ENCODE results near the gene MBNL2. TPM values are rescaled to one million over a fixed set of nuclear protein-coding genes. Genes with fewer than 3 reads are reported as not detected.

MBNL2 gene
- total RNA-seq, 2 donors from 2014 or later = 47.5 to 50.8 TPM

GRCh38 chr13:97212601-97213040 is 9.5 kb upstream of the MBNL2 start:
- Histone ChIP-seq H3K4me1 (no peaks in the 10 kb centered on the region), H3K36me3 (replicated peaks in 1 of 2; ENCODE audit: insufficient read depth in 1 of 2, low read depth in 2 of 2) (no peaks in the 10 kb centered on the region), H3K27ac (no peak overlapping the region), H3K9me3 (no peaks in the 10 kb centered on the region), H3K4me3 (no peak overlapping the region), H3K27me3 (no peaks in the 10 kb centered on the region)
- ATAC-seq (peak; percentile 69), DNase-seq (peak; percentile 32 to 54 (median 42))
- intact Hi-C loops (cut with DNase I) = loop anchor here (10.0 kb wide), 2 partner anchors 98 to 142 kb away; no protein-coding TSS in a partner anchor
- peak in 6 of 7 experiments; percentile 33 to 59 (median 49) for TF ChIP-seq CTCF (IDR thresholded peaks at IDR 0.05)
- TF ChIP-seq POLR2A (IDR thresholded peaks at IDR 0.05) = no peak
- WGBS, 2 donors = 31 to 38% methylated on average over 4 of the region's 4 CpGs

GRCh38 chr13:97214921-97215320 is 7.2 kb upstream of the MBNL2 start:
- H3K27ac ChIP-seq = no peak overlapping the region
- no peaks in the 10 kb centered on the region for H3K4me1 ChIP-seq
- no peak overlapping the region for H3K4me3 ChIP-seq
- H3K27me3 ChIP-seq = no peaks in the 10 kb centered on the region
- TF ChIP-seq CTCF (IDR thresholded peaks at IDR 0.05) = no peak
- no peak for TF ChIP-seq POLR2A (IDR thresholded peaks at IDR 0.05)
- H3K36me3 ChIP-seq (replicated peaks in 1 of 2; ENCODE audit: insufficient read depth in 1 of 2, low read depth in 2 of 2) = no peaks in the 10 kb centered on the region
- ATAC-seq (no peak), DNase-seq (no peak)
- intact Hi-C loops (cut with DNase I) = loop anchor here (10.0 kb wide), 2 partner anchors 100 to 140 kb away; no protein-coding TSS in a partner anchor
- no peaks in the 10 kb centered on the region for H3K9me3 ChIP-seq
- WGBS, 2 donors = 72 to 96% methylated on average over 3 of the region's 3 CpGs

GRCh38 chr13:97215325-97215724 is 6.8 kb upstream of the MBNL2 start:
- no peak for ATAC-seq
- no peaks in the 10 kb centered on the region for H3K4me1 ChIP-seq
- no peak overlapping the region for H3K4me3 ChIP-seq
- intact Hi-C loops (cut with DNase I) = loop anchor here (10.0 kb wide), 2 partner anchors 101 to 139 kb away; no protein-coding TSS in a partner anchor
- TF ChIP-seq CTCF (IDR thresholded peaks at IDR 0.05) (no peak), POLR2A (IDR thresholded peaks at IDR 0.05) (no peak)
- 63 to 65% methylated on average over 2 of the region's 2 CpGs for WGBS, 2 donors
- no peak overlapping the region for H3K27ac ChIP-seq
- H3K9me3 ChIP-seq = no peaks in the 10 kb centered on the region
- no peaks in the 10 kb centered on the region for H3K27me3 ChIP-seq
- no peaks in the 10 kb centered on the region for H3K36me3 ChIP-seq (replicated peaks in 1 of 2; ENCODE audit: insufficient read depth in 1 of 2, low read depth in 2 of 2)
- DNase-seq = no peak

- ATAC-seq = no peak
- Histone ChIP-seq H3K4me1 (peaks cover 7% of the 10 kb centered on the region), H3K4me3 (no peak overlapping the region), H3K36me3 (replicated peaks in 1 of 2; ENCODE audit: insufficient read depth in 1 of 2, low read depth in 2 of 2) (no peaks in the 10 kb centered on the region), H3K27ac (no peak overlapping the region), H3K9me3 (no peaks in the 10 kb centered on the region), H3K27me3 (no peaks in the 10 kb centered on the region)
- no peak for TF ChIP-seq CTCF (IDR thresholded peaks at IDR 0.05)
- TF ChIP-seq POLR2A (IDR thresholded peaks at IDR 0.05) = no peak
- intact Hi-C loops (cut with DNase I) = loop anchor here (10.0 kb wide), 2 partner anchors 104 to 136 kb away; no protein-coding TSS in a partner anchor
- DNase-seq = no peak
- 38 to 56% methylated on average over 2 of the region's 2 CpGs for WGBS, 2 donors
Observed at GRCh38 chr13:97219226-97219625, 2.9 kb upstream of the MBNL2 start.
